ENCODE results near the gene SLC23A1.

The SLC23A1 gene

GRCh38 chr5:139381837-139382761 is 998 bp downstream of the SLC23A1 start:
- DNase-seq (ENCODE audit: low spot score) = no peak
- TF ChIP-seq, protein P1, sequence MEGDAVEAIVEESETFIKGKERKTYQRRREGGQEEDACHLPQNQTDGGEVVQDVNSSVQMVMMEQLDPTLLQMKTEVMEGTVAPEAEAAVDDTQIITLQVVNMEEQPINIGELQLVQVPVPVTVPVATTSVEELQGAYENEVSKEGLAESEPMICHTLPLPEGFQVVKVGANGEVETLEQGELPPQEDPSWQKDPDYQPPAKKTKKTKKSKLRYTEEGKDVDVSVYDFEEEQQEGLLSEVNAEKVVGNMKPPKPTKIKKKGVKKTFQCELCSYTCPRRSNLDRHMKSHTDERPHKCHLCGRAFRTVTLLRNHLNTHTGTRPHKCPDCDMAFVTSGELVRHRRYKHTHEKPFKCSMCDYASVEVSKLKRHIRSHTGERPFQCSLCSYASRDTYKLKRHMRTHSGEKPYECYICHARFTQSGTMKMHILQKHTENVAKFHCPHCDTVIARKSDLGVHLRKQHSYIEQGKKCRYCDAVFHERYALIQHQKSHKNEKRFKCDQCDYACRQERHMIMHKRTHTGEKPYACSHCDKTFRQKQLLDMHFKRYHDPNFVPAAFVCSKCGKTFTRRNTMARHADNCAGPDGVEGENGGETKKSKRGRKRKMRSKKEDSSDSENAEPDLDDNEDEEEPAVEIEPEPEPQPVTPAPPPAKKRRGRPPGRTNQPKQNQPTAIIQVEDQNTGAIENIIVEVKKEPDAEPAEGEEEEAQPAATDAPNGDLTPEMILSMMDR (conservative IDR thresholded peaks at IDR 0.05; ENCODE audit: low read depth) = no peak
- CTCF ChIA-PET = no interaction called here
- POLR2A ChIA-PET (ENCODE audit: low non-redundant PET) = no interaction called here
- peak overlapping the region; percentile 68 for H3K27ac ChIP-seq

DNA sequence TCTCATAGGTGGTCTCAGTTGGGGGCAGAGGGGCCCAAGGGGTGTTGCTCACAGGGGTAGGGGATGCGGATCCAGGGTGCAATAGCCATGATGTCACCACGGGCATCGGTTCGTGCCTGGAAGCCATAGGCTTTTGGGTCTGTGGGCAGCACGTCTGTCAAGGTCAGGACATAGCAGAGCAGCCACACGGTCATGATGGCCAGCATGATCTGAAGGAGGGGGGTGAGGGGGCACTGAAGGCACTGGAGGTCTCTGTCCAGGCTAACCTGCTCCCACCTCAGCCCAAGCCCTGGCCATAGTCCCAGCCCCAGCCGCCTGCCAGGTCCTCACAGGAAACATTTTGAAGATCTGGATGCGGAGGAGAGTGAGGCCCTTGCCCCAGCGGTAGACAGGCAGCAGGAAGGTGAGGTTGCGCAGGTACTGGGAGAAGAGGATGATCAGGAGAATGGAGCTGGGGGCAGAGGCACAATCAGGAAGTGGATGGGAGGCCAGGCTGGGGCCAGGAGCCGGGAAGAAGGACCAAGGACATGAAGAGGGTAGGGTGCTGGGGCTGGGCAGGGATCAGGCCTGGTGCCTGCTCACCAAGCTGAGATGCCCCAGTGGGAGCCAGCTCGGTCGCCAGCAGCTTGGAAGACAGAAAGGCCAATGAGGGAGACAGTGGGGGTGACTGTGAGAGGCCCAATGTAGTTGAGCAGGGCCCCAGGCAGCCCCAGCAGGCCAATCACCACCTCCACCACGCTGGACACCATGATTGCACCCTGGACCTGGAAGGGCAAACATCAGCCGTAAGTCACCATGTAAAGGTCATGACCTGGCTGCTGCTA is 3.3 kb downstream of the SLC23A1 start:
- ChIA-PET POLR2A (ENCODE audit: low non-redundant PET) (no interaction called here), CTCF (no interaction called here)
- TF ChIP-seq, protein P1 (conservative IDR thresholded peaks at IDR 0.05; ENCODE audit: low read depth) = no peak
- DNase-seq (ENCODE audit: low spot score) = no peak
- H3K27ac ChIP-seq = no peak overlapping the region

- ChIA-PET POLR2A (ENCODE audit: low non-redundant PET) (no interaction called here), CTCF (no interaction called here)
- DNase-seq (ENCODE audit: low spot score) = no peak
- H3K27ac ChIP-seq = peak overlapping the region; percentile 23
- TF ChIP-seq, protein P1 (conservative IDR thresholded peaks at IDR 0.05; ENCODE audit: low read depth) = no peak
Measured at GRCh38 chr5:139378941-139379361, 4.1 kb downstream of the SLC23A1 start.

- peak overlapping the region; percentile 23 for H3K27ac ChIP-seq
- TF ChIP-seq, protein P1 (conservative IDR thresholded peaks at IDR 0.05; ENCODE audit: low read depth) = no peak
- no peak for DNase-seq (ENCODE audit: low spot score)
- ChIA-PET POLR2A (ENCODE audit: low non-redundant PET) (no interaction called here), CTCF (interaction anchor here (0.6 kb wide), 1 partner anchor 167 kb away, joined by 5 read pairs; no protein-coding TSS in a partner anchor)
Measured at GRCh38 chr5:139378101-139378825, 4.8 kb downstream of the SLC23A1 start.

- H3K27ac ChIP-seq = no peak overlapping the region
- POLR2A ChIA-PET (ENCODE audit: low non-redundant PET) = no interaction called here
- CTCF ChIA-PET = no interaction called here
- DNase-seq (ENCODE audit: low spot score) = no peak
- TF ChIP-seq, protein P1 (conservative IDR thresholded peaks at IDR 0.05; ENCODE audit: low read depth) = no peak
Measured at GRCh38 chr5:139377226-139377625, 5.9 kb downstream of the SLC23A1 start.

GRCh38 chr5:139376364-139376763 is 6.7 kb downstream of the SLC23A1 start:
- POLR2A ChIA-PET (ENCODE audit: low non-redundant PET) = no interaction called here
- TF ChIP-seq, protein P1 (conservative IDR thresholded peaks at IDR 0.05; ENCODE audit: low read depth) = no peak

More at GRCh38 chr5:139376364-139376763, 6.7 kb downstream of the SLC23A1 start:
- DNase-seq (ENCODE audit: low spot score) = no peak
- no peak overlapping the region for H3K27ac ChIP-seq
- CTCF ChIA-PET = interaction anchor here (0.6 kb wide), 1 partner anchor 14 kb away, joined by 3 read pairs; no protein-coding TSS in a partner anchor
